NCI-H128 (cell line): ENCODE data around the gene DGKQ.
"Not testable (repeated sequence)": the region's sequence is repeated elsewhere in the genome, so short reads cannot be mapped to it uniquely, and the experiment has no call there.

ENCODE experiments used
- DNase-seq: peaks from one replicate; lab custom pipeline; 2025; ENCODE audit not compliant: unreplicated experiment; lab: John Stamatoyannopoulos, UW

The DGKQ gene

GRCh38 chr4:951186-951585 lies 22.2 kb downstream of the DGKQ start:
- DNase-seq = no peak

- no peak for DNase-seq
Observed at GRCh38 chr4:950136-951020, 23.0 kb downstream of the DGKQ start.

- no peak for DNase-seq
Observed at GRCh38 chr4:949656-950055, 23.7 kb downstream of the DGKQ start.

- DNase-seq = no peak
Observed at GRCh38 chr4:948936-949300, 24.5 kb downstream of the DGKQ start.

- no peak for DNase-seq
Observed at GRCh38 chr4:948101-948935, 25.1 kb downstream of the DGKQ start.

- no peak for DNase-seq
Observed at GRCh38 chr4:947491-947971, 25.8 kb downstream of the DGKQ start.

- DNase-seq = no peak
Observed at GRCh38 chr4:946517-947471, 26.6 kb downstream of the DGKQ start.

- DNase-seq = no peak
Observed at GRCh38 chr4:946103-946450, 27.3 kb downstream of the DGKQ start.

GRCh38 chr4:945274-946102 lies 27.9 kb downstream of the DGKQ start:
- no peak for DNase-seq

GRCh38 chr4:939508-939907 lies 33.9 kb downstream of the DGKQ start:
- not testable (repeated sequence) for DNase-seq

- no peak for DNase-seq
Observed at GRCh38 chr4:932713-933070, 40.7 kb downstream of the DGKQ start.

- peak; percentile 73 for DNase-seq
Observed at GRCh38 chr4:931960-932712, 41.2 kb downstream of the DGKQ start, which contains the start of the genes GAK and TMEM175. TSS of gene GAK (minus strand) at chr4:932316. CDS start at chr4:932187, 129 bp downstream. TSS of gene TMEM175 (plus strand) at chr4:932460. CDS start at chr4:947740, 15,280 bp downstream.

GRCh38 chr4:931194-931959 lies 42.0 kb downstream of the DGKQ start:
- DNase-seq = no peak

GRCh38 chr4:930827-931193 lies 42.6 kb downstream of the DGKQ start:
- no peak for DNase-seq

- DNase-seq = no peak
Observed at GRCh38 chr4:930028-930551, 43.3 kb downstream of the DGKQ start.

- no peak for DNase-seq
Observed at GRCh38 chr4:929096-929765, 44.1 kb downstream of the DGKQ start.

GRCh38 chr4:927566-927965 lies 45.8 kb downstream of the DGKQ start:
- not testable (repeated sequence) for DNase-seq

- no peak for DNase-seq
Observed at GRCh38 chr4:926538-926937, 46.8 kb downstream of the DGKQ start.
